GM23248 (cell line): ENCODE results near the gene OR5D16.
"Not testable (repeated sequence)": the region's sequence is repeated elsewhere in the genome, so short reads cannot be mapped to it uniquely, and the experiment has no call there.

Experiments
- EZH2 ChIP-seq: fragments of 200-600 bp; sonication (generic); IDR thresholded peaks from 2 replicates; pipeline ENCODE4 v1.6.1; 2018; ENCODE audit warnings: antibody characterized with exemption, mild to moderate bottlenecking; ENCODE audit not compliant: insufficient read depth, poor library complexity, severe bottlenecking
- EZH2phosphoT487 ChIP-seq: fragments of 200-600 bp; sonication (generic); IDR thresholded peaks from 2 replicates; pipeline ENCODE4 v1.6.1; 2018; ENCODE audit warnings: antibody characterized with exemption, moderate library complexity, mild to moderate bottlenecking, low read depth; ENCODE audit not compliant: insufficient read depth

GRCh38 chr11:55884995-55885394, 46.4 kb downstream of the OR5D16 start:
- not testable (repeated sequence) for TF ChIP-seq EZH2, EZH2phosphoT487
